HG03039 (cell line): ENCODE measurements around the gene STAT5B.

Source experiments
- ATAC-seq: cut with Tn5 transposase; IDR thresholded peaks from one replicate; pipeline ENCODE4 v1.9.1; 2021; ENCODE audit warnings: mild to moderate bottlenecking, moderate library complexity; ENCODE audit not compliant: unreplicated experiment

STAT5B gene

DNA sequence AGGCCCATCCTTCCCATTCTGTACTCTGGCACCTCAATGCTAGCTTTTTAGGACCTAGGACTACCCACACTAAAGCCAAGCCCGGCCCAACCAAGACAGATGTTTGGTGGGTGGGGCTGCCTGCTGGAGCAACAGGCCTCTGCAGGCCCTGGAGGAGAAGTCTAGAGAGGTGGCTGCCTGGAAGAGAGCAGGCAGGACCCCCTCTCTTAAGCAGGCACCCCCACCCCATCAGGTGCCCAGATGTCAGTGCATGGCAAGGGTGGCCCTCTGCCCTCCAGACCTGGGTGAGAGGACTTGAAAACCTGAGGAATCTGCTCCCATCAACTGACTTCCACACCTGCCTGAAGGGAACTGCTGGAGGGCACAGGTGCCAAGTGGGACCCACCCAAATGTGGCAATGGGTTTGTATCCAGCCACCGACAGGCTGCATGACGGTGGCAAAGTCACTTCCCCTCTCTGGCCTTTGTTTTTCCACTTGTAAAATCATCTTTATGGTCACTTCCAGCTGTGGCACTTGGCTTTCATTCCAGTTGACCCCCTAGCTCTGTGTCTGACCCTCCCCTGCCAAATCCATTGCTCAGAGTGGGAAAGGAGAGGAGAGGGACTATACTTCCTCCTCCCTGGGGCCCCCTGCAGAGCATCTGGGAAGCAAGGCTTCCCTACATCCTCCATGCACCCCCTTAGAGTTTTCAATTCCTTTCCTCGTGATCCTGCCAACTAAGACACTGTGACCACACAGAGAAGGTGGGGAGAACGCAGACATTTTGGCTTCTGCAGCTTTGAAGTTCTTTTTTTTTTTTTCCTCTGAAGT lies 10.4 kb upstream of the STAT5B start:
- no peak for ATAC-seq

DNA sequence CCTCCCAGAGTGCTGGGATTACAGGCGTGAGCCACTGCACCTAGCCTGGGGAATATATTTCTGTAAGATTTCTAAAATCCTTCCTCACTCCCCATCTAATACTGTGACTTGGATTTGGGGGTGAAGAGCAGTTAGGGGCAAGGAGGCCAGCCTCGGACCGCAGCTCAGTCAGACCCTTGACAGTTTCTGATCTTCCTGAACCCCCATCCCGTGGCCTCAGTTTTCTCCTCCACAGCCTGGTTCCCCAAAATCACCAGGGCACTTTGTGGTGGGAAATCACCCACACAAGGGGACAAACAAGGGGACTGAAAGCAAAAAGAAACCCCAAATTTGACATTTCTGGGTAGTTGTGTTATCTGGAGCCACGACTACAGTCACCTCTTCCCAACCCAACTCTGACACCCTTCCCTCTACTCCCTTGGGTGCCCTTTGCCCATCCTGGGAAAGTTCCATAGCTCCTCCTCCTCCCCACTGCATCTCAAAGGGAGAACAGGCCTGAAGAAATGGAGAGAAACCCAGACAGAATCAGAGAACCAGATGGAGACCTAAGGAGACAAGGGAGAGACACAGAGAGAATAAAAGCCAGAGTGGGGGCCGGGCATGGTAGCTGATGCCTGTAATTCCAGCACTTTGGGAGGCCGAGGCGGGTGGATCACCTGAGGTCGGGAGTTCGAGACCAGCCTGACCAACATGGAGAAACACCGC lies 9.3 kb upstream of the STAT5B start:
- ATAC-seq = no peak

DNA sequence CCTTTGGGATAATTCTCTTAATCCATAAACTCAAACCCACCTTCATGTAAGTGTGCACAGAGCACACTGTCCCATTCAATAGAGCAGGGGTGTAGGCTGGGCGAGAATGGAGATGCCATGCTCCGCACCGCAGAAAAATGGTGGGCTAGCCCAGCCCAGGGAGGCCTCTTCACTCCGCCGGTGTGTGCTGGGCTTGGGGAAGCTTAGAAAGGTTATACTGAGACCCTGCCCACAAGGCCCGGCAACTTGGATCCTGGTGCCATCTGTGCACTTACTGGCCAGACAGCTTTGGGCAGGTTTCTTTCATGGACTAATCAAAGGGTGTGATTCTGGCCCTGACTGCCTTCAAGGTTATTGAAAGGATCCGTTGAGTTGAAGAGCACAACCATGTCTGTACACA lies 8.4 kb upstream of the STAT5B start:
- no peak for ATAC-seq

DNA sequence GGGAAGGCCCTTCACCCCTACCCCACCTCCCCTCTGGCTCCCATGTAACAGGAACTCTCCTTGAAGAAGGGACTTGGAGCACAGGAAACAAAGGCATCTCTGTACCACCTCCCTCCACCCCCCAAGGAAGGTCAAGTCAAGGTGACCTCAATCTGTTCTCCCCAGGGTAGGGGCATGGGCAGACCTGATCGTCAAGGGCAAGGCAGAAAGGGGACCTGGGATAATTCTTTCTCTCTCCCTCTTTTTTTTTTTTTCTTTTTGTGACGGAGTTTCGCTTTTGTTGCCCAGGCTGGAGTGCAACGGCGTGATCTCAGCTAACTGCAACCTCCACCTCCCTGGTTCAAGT lies 7.8 kb upstream of the STAT5B start:
- ATAC-seq = no peak

DNA sequence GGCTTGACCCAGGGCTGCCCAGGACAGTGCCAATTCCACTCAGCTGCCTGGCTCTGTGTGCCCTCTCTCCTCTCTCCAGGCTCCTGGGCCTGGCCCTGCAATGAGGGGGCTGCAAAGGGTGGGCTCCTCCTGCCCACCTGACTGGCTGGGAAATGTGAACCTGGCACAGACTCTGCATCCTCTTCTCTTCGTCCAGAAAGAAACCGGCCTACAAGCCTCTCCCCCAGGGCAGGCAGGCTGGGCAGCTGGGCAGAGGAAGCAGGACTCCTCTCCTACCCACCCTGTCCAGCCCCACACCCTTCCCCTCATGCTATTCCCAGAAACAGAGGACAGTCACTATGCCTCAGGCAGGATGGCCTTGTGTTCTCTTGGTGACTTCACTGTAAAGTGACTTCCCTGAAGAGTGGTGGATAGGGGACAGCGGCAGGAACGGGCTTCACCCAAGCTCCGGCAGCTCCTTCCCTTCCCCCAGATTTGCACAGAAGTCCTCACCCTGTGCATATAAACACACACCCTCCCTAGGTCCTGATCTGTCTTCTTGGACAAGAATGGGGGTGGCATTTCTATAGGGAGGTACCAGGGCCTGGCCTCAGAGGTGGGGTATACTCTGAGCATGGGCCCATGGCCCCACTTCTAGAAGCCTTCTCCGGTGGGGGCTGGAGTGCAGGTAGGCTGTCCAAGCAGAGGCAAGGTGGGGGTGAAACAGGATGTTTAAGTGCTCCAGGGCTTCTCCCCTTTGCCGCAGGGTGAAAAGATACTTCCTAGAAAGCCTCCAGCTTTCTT lies 7.2 kb upstream of the STAT5B start:
- no peak for ATAC-seq

DNA sequence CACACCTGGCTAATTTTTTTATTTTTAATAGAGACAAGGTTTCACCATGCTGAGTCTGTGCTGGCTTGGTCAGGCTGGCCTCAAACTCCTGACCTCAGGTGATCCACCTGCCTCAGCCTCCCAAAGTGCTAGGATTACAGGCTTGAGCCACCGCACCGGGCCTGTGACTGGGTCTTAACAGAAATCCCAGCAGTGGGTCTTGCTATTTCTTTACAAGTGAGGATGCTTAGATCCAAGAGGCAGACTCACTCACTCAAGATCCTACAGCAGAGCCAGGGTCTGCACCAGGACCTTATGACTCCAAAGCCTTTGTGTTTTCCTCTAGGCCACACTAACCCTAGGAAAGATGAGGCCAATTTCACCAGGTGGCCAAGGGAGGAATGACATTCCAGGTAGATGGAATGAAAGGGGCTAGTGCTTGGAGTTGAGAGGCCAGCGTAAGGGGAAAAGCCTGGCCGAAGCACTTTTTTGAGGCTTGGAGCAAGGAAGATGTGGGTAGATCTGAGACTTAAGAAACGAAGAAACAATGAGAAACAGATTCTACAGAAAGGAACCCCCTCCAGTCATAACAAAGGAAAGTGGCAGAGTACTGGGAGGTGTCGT lies 6.4 kb upstream of the STAT5B start:
- ATAC-seq = no peak

DNA sequence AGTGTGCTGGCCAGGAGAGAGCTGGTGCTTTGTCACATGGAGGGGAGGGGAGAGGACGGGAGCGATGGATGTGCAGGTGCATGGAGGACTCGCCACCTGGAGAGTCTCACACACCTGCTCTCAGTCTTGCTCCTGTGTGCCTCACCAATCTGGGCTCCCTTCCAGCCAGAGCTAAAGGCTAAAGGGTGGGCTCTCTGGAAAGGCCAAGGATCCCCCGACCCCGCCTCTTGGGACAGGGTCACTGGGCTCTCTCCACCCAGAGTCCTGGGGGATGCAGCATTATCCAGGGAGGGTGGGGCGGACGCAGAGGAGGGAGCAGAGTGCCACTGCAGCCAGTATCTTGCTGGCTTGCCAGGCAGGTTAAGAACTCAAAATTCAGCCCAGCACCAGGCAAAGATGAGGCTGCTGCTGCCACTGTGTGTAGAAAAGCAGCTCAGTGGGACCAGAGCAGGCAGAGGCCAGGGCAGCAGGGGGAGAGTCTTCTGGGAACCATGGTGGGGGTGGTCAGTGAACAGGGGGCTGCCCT lies 5.4 kb upstream of the STAT5B start:
- no peak for ATAC-seq

DNA sequence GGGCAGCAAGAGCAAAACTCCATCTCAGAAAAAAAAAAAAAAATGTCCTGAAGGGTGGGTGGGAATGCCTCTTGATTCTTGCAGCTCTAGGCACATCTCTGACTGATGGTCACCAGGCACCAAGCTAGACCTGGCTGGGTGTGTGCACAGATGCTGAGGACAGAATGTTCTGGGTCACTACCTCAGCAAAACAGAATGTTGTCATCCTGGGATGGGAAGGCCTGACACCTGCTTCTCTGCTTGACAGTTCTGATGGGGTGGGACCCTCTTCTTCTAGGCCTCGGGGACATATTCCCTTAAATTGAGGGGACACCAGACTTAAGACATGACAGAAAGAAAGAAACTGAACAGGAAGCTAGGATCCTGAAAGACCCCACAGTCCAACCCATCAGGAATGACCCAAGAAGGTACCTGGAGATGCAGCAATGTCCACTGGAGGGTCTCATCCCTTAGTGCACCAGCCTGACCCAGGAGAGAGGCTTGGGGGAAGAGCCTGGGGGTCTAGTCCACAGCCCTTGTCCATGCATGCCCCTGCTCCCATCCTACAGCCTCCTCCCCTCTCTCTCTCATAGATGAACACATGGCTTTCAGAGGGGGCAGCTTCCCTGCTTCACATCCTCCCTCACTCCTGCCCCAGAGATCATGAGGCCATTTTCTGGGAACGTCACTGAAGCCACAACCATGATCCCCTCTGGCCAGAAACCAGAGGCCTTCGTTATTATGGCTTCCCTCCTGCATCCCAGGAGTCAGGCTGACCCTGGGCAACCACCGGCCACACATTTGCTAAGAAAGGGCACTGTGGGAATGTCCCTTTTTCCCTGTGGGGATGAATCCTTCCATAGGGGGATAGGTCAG lies 3.8 kb upstream of the STAT5B start:
- ATAC-seq = no peak

DNA sequence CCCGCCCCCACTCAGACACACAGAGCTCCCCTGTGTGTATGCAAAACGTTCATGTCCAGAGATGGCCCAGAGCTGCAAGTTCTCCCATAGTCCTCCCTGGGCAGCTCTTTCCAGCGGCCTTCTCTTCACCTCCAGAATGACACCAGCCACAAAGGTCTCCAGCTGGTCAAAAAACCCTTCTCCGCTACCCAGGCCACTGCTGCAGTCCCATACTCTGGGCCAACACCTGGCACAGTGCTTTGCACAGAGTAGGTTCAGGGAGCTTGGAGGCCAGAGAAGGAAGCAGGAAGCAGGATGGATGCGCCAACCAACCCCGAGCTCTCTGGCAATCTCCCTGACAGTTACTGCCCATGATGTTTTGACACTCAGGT lies 1.1 kb upstream of the STAT5B start:
- ATAC-seq = no peak

DNA sequence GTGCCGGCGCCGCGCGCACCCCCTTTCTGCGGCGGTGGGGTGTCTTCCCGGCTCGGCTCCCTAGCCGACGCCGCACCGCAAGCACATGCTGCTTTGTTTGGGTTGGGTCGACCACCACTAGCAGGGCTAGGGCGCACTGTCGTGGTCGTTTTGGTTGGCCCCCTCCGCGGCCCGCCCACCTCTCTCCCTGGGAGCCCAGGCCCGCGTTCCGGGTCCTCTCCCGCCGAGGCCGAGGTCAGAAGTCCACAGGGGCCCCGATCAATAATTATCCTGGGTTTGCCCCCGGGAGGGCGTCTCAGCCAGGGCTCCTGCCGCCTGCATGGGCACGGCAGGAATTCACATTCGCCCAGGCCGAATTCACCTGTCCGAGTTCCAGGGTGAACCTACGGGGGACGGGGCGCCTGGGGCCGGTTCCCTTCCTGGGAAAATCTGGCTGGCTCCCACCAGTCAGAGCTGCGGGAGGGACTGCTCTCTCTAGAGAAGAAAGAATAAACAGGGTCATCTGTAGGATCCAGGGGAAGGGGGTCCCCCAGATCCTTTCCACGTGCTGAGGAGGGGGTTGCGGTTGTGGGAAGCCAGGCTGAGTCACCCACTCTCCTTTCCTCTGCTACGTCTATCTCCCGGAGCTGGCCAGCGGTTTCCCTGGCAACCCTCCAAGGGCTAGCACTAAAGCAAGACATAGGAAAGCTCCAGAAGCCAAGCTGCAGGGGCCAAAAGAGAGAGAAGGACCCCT lies 584 bp upstream of the STAT5B start:
- no peak for ATAC-seq

DNA sequence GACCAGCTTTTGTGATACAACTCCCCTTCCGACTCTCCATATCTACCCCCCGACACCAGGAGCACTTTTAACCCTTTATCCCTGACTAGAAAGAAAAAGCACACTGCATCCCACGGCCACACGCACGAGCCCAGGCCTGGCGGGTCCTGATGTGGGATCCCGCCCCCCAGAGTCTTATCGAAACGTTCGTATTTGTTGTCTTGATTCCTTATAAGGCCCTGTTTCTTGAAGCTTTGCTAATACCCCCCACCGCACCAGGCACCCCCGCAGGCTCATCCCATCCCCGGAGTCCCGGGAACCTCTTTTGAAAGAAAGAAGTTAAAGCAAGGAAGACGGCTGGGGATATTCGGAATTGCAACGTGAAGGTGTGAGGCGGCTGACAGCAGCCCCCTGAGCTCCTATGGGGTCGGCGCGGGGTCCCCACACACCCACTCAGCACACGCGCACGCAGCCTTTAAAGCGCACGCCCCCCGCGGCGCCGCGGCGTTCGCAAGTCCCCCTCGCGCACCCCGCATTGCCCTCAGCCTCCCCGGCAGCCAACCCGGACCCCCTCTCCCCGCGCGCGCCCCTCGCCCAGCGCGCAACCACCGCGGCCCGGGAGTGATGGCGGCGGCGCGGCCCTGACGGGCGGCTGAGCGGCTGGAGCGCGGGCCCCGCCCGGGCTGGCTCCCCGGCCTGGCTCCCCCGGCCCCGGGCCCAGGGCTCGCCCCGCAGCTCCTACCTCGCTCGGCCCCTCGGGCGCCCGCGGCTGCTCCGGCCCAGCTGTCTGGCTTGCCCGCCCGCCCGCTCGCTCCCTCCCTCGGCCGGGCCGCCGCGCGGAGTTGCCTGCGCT lies 448 bp downstream of the STAT5B start:
- ATAC-seq = peak; percentile 41

DNA sequence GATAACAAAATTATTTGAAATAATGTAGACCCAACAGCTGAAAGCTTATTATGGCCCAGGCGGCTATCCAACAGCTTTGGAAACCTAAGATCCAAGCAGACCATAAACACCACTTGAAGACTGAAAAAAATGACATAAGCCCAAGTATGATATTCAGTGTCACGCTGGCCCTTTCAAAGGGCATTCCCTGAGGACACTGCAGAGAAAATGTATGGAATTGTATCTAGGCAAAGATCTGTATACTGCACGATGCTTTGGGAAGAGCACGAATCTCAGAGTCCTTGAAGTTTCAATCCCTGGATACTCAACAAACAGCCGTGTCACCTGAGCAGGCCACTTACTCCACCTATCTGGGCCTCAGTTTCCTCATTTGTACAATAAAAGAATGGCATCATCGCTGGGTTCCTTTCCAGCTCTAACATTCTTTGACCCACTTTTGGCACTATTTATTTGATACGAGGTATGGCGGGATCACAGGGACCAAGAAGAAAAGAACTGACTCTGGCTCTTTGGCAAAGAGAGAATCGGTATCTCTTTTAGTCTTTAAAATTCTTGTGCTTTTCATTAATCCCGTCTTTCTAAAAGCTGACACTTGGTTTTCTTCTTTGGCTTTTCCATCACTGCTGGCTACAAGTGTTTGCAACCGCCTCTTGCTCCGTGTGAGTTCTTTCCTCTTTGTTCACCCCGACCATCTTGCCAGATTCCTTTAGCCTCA lies 1.2 kb downstream of the STAT5B start:
- ATAC-seq = no peak

DNA sequence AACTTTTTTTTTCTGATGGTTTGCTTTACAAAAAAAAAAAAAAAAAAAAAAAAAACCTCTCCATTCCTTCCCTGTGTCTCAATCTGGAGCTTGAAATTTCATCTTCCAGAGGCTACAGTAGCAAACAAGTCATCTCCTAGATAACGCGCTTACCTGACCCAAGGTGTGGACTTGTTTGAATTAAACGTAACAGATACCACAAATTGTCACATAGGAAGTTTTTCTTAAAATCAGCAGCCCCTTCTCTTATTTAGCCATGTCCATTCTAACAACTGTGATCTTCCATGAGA lies 2.0 kb downstream of the STAT5B start:
- ATAC-seq = no peak

DNA sequence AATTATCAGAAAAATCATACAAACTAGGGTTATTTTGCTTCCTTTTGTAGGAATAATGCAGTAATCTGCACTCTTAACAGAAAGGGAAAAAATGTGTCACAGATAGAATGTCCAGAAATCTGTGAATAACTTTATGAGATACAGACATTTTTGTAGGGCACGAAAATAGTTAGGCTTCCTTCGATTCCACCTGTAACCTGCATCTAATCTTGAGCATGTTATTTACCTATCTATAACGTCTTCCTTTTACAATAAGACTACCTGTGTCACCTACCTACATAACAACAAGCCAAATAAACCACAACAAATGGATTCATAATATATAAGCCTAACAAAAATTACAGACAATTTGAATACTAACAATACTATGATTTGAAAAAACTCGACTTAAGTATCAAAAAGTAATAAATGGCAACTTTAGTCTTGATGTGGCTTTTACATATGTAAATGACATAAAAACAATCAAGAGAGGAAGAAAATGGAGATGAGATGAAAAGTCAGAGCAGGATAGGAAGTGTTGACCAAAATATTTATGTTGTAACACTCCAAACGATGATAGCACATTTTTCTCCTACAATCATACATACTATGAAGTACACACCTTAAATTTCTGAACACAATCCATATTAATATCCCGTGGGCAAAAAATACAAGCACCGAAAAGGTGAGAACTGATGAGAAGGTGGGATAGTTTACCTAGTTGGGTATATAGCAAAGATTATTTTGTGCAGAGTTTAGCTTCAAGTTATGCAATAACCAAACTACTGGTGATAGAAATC lies 2.5 kb downstream of the STAT5B start:
- no peak for ATAC-seq

DNA sequence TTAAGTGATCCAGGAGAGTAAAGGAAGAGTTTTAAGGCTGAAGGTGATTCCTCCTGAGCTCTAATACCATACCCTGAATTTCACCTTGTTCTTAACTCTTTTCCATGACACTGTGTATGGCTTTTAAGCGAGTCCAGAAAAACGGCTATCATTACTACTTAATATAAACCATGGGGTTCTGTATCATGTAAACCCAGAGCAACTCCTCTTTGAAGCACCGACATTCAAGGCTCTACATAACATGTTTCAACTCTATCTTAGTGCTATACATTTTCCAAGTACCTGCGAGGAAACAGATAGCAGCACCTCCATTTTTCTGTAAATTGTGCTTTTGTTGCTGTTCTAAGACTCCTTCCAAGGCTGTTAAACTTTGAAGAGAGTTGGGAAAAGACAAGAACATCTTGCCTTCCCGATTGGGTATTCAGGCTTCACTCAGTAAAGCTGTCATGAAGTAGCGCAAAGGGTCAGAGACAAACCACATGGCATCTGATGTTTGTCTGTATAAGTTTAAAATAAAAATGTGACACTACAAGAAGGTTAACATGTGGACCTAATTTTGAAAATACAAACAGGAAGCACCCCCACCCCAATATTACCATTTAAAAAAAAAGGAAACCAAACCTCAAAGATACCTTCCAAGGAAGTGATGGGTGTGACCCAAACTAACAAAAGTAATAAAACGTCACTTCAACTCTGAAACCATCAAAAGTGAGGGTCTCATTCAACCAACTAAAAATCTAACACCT lies 3.9 kb downstream of the STAT5B start:
- ATAC-seq = no peak

DNA sequence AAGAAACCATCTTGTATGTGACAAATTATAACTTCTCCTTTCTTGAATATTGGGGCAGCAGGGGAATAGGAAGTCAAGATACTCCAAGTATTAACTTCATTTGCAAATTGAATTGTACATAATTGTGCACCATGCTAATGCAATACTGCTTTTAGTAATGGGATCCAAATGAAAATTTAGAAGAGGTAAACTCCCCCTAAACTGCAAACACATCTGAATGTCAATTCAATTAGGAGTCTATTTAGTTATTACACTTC lies 4.5 kb downstream of the STAT5B start:
- ATAC-seq = no peak
